Measurements from ENCODE around the gene SKAP2. TPM values are rescaled to one million over a fixed set of nuclear protein-coding genes. Genes with fewer than 3 reads are reported as not detected.

SKAP2 gene
- polyA plus RNA-seq, 1 donor from 2014 or later: 3.6 TPM

- Histone ChIP-seq H3K36me3 (ENCODE audit: insufficient read depth, low read length) (no peaks in the 10 kb centered on the region), H2AFZ (ENCODE audit: low read depth, low read length) (no peak overlapping the region), H4K20me1 (ENCODE audit: insufficient read depth) (no peaks in the 10 kb centered on the region), H3K9me3 (ENCODE audit: low read length) (no peaks in the 10 kb centered on the region), H3K27ac (ENCODE audit: low read length) (no peak overlapping the region), H3F3A (ENCODE audit: insufficient read depth, low read length, poor library complexity, severe bottlenecking) (no peaks in the 10 kb centered on the region), H3K9ac (ENCODE audit: low read length) (no peak overlapping the region), H3K9me2 (ENCODE audit: insufficient read depth, low read length) (no peaks in the 10 kb centered on the region), H3K79me2 (replicated peaks; ENCODE audit: insufficient read depth, low read length) (no peaks in the 10 kb centered on the region), H3K4me2 (ENCODE audit: low read length) (no peak overlapping the region), H3K4me3 (ENCODE audit: low read length) (no peak overlapping the region), H3K27me3 (ENCODE audit: insufficient read depth, low read depth, low read length) (no peaks in the 10 kb centered on the region)
- no peak for TF ChIP-seq RAD21 (conservative IDR thresholded peaks at IDR 0.05)
- no peak for TF ChIP-seq MXI1 (conservative IDR thresholded peaks at IDR 0.05; ENCODE audit: poor library complexity, severe bottlenecking)
- TF ChIP-seq SMC3 (conservative IDR thresholded peaks at IDR 0.05; ENCODE audit: poor library complexity): no peak
- TF ChIP-seq REST (IDR thresholded peaks at IDR 0.05; ENCODE audit: borderline replicate concordance): no peak
- TF ChIP-seq CTCF (IDR thresholded peaks at IDR 0.05; ENCODE audit: poor library complexity, severe bottlenecking): no peak
- TF ChIP-seq EP300 (conservative IDR thresholded peaks at IDR 0.05; ENCODE audit: poor library complexity, severe bottlenecking): no peak
- TF ChIP-seq POLR2AphosphoS5 (IDR thresholded peaks at IDR 0.05): no peak
- TF ChIP-seq EZH2 (IDR thresholded peaks at IDR 0.05; ENCODE audit: borderline replicate concordance, insufficient read depth, low read length, poor library complexity, severe bottlenecking): no peak
- TF ChIP-seq TAF1 (IDR thresholded peaks at IDR 0.05; ENCODE audit: low read depth): no peak
Observed at GRCh38 chr7:26637610-26638009, 226.8 kb downstream of the SKAP2 start.

- Histone ChIP-seq H3K9ac (ENCODE audit: low read length) (no peak overlapping the region), H3F3A (ENCODE audit: insufficient read depth, low read length, poor library complexity, severe bottlenecking) (no peaks in the 10 kb centered on the region), H3K36me3 (ENCODE audit: insufficient read depth, low read length) (no peaks in the 10 kb centered on the region), H3K79me2 (replicated peaks; ENCODE audit: insufficient read depth, low read length) (no peaks in the 10 kb centered on the region), H3K9me3 (ENCODE audit: low read length) (no peaks in the 10 kb centered on the region), H2AFZ (ENCODE audit: low read depth, low read length) (no peak overlapping the region), H3K4me2 (ENCODE audit: low read length) (no peak overlapping the region), H3K4me3 (ENCODE audit: low read length) (no peak overlapping the region), H3K27ac (ENCODE audit: low read length) (no peak overlapping the region), H3K9me2 (ENCODE audit: insufficient read depth, low read length) (no peaks in the 10 kb centered on the region), H3K27me3 (ENCODE audit: insufficient read depth, low read depth, low read length) (no peaks in the 10 kb centered on the region), H4K20me1 (ENCODE audit: insufficient read depth) (no peaks in the 10 kb centered on the region)
- no peak for TF ChIP-seq EZH2 (IDR thresholded peaks at IDR 0.05; ENCODE audit: borderline replicate concordance, insufficient read depth, low read length, poor library complexity, severe bottlenecking)
- no peak for TF ChIP-seq EP300 (conservative IDR thresholded peaks at IDR 0.05; ENCODE audit: poor library complexity, severe bottlenecking)
- no peak for TF ChIP-seq REST (IDR thresholded peaks at IDR 0.05; ENCODE audit: borderline replicate concordance)
- no peak for TF ChIP-seq TAF1 (IDR thresholded peaks at IDR 0.05; ENCODE audit: low read depth)
- no peak for TF ChIP-seq CTCF (IDR thresholded peaks at IDR 0.05; ENCODE audit: poor library complexity, severe bottlenecking)
- no peak for TF ChIP-seq POLR2AphosphoS5 (IDR thresholded peaks at IDR 0.05)
- no peak for TF ChIP-seq MXI1 (conservative IDR thresholded peaks at IDR 0.05; ENCODE audit: poor library complexity, severe bottlenecking)
- no peak for TF ChIP-seq SMC3 (conservative IDR thresholded peaks at IDR 0.05; ENCODE audit: poor library complexity)
- TF ChIP-seq RAD21 (conservative IDR thresholded peaks at IDR 0.05): no peak
Observed at GRCh38 chr7:26636808-26637207, 227.6 kb downstream of the SKAP2 start.
